ENCODE measurements around the gene SYMPK.

DNA sequence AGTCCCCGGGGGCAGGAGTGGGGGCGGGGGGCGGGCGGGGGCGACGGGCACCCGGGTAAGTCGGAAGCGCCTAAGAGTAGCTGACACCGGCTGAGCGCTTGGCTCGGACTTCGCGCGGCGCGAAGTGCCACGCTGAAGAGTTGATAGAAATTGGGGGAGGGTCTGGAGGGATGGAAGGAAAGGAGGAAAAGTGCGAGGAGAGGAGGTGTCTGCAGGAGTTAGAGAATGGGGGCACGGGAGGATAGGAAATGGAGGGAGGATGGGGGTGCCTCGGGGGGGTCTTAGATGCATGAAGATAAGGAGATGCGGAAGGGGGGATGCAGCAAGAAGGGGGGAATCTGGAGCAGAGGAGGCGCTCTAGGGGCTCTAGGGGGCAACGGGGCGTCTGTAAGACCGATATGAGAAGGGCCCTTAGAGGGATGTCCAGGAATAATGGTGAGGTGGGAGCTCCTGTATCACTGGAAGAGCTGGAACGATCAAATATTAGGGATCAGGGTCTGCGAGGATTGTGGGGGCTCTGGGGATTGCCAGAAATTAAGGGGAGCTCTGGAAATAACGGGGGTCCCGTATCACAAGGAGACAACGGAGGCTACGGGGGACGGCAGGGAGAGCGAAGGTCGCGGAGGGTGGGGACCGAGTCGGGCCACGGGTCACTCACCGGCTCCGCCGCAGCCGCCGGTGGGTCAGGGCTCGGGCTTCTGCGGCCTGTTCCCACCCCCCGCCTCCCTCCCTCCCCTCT is 39.1 kb upstream of the SYMPK start, which contains the start of gene MYPOP:
- TF ChIP-seq EZH2 (IDR thresholded peaks at IDR 0.05) = no peak
- no peak for TF ChIP-seq POLR2AphosphoS5 (IDR thresholded peaks at IDR 0.05; ENCODE audit: borderline replicate concordance, low read depth, low read length)

Measured in SK-N-MC (cell line).